GM18520 (cell line): ENCODE measurements around the gene KCNC4.

Source experiments
- ATAC-seq: cut with Tn5 transposase; IDR thresholded peaks from one replicate; pipeline ENCODE4 v1.9.1; 2021; ENCODE audit not compliant: unreplicated experiment

KCNC4 gene

DNA sequence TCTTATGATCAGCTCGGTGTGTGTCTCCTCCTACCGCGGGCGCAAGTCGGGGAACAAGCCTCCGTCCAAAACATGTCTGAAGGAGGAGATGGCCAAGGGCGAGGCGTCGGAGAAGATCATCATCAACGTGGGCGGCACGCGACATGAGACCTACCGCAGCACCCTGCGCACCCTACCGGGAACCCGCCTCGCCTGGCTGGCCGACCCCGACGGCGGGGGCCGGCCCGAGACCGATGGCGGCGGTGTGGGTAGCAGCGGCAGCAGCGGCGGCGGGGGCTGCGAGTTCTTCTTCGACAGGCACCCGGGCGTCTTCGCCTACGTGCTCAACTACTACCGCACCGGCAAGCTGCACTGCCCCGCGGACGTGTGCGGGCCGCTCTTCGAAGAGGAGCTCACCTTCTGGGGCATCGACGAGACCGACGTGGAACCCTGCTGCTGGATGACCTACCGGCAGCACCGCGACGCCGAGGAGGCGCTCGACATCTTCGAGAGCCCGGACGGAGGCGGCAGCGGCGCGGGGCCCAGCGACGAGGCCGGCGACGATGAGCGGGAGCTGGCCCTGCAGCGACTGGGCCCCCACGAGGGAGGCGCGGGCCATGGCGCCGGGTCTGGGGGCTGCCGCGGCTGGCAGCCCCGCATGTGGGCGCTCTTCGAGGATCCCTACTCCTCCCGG, 1.5 kb downstream of the KCNC4 start:
- no peak for ATAC-seq

DNA sequence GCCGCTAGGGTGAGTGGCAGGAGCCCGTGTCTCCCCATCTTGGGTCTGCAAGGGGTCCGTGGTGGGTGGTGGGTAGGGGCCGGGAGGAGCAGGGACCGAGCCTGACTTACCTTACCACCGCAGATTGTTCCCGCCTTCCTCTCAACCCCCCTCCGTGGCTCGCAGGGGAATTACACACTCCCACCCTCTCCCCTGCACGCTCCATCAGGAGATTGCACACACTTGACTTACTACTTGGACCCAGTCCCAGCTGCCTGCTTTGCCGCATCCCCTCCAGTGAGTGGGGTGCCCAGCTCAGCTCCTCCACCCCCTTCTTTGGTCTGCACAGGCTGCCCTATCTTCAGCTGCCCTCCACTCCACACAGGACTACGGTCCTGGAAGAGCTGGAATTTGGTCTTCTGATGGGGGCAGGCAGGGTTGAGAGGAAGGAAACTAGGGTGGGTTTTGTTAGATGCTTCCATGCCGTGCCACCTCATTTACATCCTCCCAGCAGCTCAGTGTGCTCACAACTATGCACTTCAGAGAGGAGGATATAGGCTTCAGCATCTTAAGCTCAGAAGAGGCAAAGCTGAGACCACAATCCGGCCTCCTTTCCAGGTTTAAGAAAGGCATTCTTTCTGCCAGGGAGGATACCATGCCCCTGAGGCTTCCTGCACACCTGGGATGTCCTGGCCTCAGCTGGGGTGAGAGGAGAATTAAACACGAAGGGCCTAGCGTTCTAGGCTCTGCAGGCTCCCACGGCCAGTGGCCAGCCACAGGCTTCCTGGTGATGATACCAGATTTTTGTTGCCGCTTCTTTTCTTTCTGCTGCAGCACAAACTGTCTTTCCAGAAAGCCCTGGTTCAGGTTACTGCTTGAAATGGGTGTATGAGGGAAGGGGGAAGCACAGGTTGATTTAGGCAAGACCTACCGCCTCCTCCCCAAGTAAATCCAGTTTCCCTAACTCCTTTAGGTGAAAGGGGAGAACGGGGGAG, 2.3 kb downstream of the KCNC4 start:
- no peak for ATAC-seq

DNA sequence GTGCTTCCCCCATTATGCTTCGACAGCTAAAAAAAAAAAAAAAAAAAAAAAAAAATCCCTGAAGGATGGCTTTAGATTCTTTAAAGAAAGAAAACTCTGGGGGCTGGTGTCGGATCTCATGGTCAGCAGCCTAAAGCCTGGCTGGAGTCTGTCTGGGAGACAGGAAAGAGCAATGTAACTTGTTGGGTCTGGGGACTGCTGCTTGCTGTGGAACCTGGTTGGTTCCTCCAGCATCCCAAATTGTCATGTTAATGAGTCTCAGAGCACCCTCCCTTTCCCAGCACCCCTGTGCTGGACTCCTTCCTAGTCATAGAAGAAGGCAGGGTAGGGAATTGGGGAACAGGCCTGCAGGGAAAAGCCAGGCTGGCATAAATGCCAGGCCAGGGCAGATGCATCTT, 3.0 kb downstream of the KCNC4 start:
- no peak for ATAC-seq

- ATAC-seq = no peak
These were observed 4.6 kb downstream of the KCNC4 start for GRCh38 chr1:110214454-110215404.

GRCh38 chr1:110215621-110216515, 5.8 kb downstream of the KCNC4 start:
- ATAC-seq = no peak

- no peak for ATAC-seq
These were observed 6.8 kb downstream of the KCNC4 start for GRCh38 chr1:110216844-110217444.

GRCh38 chr1:110218137-110218536, 8.0 kb downstream of the KCNC4 start:
- no peak for ATAC-seq

- no peak for ATAC-seq
These were observed 8.6 kb downstream of the KCNC4 start for GRCh38 chr1:110218739-110219138.

- no peak for ATAC-seq
These were observed 10.2 kb downstream of the KCNC4 start for GRCh38 chr1:110220324-110220723.

DNA sequence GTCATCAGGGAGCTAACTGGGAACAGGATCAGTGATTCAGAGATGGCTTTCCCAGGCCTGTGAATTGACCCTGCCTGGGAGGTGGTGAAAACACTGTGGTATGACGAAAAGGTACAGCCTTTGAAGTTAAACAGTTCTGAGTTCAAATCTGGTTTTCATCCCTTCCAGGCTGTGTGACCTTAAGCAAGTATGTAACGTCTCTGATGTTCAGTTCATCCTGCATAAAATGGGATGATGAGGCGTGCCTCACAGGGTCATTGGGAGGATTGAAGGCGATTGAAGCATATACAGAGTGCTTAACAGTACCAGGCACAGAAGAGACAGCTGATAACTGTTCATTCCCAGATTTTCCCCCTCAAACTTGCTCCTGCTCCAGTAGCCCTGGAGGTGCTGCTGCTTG, 11.0 kb downstream of the KCNC4 start:
- no peak for ATAC-seq

GRCh38 chr1:110223127-110223526, 13.0 kb downstream of the KCNC4 start:
- no peak for ATAC-seq

- no peak for ATAC-seq
These were observed 13.5 kb downstream of the KCNC4 start for GRCh38 chr1:110223581-110223980.

GRCh38 chr1:110224240-110224995, 14.3 kb downstream of the KCNC4 start:
- no peak for ATAC-seq

DNA sequence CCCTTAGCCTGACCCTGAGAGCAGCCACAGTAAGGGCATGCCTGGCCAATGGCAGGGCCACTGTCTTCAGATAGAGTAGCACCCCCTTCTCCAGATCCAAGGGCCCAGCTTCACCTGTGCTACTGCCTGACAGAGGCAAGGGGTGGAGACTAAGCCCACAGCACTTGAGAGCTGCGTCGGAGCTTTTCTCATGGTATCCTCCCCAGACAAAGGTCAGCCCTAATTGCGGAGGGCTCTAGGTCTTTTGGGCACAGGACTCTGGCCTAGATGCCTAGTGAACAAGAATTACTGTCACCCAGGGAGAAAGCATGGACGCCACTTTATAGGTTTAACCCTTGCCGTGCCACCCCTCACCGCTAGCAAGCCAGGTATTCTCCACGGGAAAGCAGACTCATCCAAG, 15.1 kb downstream of the KCNC4 start:
- no peak for ATAC-seq

DNA sequence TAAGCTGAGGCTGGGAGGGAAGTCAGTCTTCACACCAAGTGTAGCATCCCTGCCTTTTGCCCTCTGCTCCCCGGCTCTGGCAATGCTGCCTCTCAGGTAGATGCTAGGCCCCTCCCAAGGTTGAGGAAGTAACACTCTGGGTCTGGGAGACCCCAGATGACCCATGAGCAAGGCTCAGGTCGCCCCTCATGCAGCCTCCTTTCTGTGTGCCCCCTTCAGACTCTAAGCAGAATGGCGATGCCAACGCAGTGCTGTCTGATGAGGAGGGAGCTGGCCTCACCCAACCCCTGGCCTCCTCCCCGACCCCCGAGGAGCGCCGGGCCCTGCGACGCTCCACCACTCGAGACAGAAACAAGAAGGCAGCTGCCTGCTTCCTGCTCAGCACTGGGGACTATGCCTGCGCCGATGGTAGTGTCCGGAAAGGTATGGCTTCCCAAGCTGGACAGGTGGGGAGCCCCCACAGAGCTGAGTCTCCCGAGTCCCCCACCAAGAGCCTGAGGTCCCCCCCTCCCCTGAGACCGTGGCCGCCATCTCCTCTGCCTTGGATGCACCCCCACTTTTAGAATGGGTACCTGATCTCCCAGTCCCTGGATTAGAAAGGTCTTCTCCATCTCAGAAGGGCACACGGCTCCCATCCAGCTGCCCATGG, 15.8 kb downstream of the KCNC4 start:
- ATAC-seq = no peak

DNA sequence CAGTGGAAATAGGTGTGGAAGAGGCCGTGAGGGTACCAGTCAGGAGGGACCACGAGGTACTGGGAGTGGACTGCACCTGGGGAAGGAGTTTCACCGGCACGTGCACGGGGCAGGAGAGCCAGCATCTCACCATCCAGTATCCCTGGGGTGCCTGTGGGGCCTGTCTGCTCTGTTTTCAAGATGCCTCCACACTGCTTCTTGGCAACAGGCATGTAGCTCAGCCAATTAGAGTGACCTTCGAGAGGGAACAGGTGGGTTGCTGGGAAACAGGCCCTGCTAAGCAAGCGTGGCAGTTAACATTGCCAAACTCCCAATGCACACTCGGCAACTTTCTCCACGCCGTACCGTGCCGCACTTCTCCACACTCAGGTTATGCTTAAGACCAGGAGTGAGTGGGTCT, 17.7 kb downstream of the KCNC4 start:
- no peak for ATAC-seq

- ATAC-seq = no peak
These were observed 18.3 kb downstream of the KCNC4 start for GRCh38 chr1:110228381-110228780.

DNA sequence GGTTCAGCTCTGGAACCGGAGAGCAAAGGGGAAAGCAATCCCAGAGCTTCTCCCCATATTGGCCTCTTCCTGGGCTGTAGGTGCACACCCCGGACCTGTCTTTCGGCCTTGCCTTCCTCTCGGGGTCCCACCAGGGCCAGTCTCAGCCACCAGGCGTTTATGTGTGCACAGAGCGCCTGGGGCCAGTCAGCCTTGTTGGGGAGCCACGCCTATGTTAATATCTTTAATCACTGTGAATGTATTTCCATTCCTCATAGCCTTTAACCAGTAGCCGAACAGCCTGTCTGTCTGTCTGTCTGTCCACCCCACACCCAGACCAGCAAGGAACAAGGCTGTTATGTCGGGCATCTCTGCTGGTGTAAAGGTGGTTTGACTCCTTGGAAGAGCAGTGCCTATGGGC, 18.8 kb downstream of the KCNC4 start:
- ATAC-seq = no peak
